AG10803 (cell line): ENCODE measurements around the gene PLXND1.

Experiments
- DNase-seq: peaks from one replicate; pipeline ENCODE4 v3.0.0; 2010; ENCODE audit warnings: low read depth
- H3K4me3 ChIP-seq: 2 replicates; pipeline ENCODE4 v1.5.1; 2011; ENCODE audit warnings: mild to moderate bottlenecking, low read length, control low read depth
- CTCF ChIP-seq: conservative IDR thresholded peaks from 2 replicates; pipeline ENCODE4 v1.5.1; 2011; ENCODE audit warnings: mild to moderate bottlenecking, low read length, control low read depth, inconsistent platforms

Gene PLXND1

GRCh38 chr3:129556890-129557547 is 49.5 kb downstream of the PLXND1 start:
- H3K4me3 ChIP-seq = no peak overlapping the region
- no peak for TF ChIP-seq CTCF
- no peak for DNase-seq

- DNase-seq = no peak
- no peak overlapping the region for H3K4me3 ChIP-seq
- no peak for TF ChIP-seq CTCF
These were observed 50.1 kb downstream of the PLXND1 start for GRCh38 chr3:129556358-129556695.

DNA sequence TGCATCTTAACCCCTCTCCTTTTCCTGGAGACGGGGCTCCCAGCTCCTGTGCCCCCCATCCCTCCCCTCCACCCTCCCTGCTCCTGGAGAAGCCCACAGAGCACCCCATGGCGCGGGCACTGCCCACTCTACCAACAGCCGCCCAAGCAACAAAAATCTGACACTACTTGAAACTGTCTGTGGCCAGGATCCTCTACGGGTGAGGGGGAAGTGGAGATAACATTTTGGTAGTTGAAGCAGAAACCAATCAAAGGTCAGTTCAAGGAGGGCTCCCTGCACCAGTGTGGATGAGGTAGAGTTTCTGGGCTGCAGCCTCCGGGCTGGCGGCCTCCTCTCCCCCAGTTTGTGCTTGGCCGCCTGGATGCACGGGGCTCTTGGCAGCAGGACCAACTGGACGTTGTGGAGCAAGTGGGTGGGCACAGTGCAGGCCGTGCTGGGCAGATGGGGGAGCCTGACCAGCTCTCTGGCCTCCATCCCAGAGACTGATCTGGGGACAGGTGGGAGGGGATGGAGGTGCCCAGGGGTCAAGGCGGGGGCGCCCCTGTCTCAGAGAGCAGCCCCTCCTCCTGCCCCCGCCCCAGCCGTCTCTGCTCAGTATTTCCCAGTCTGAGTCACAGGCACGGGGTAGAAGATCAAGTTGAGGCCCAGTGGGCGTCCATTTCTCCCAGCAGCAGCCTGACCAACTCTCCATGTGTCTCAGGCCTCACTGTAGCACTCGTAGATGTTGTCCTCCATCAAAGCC is 50.7 kb downstream of the PLXND1 start:
- TF ChIP-seq CTCF = no peak
- no peak overlapping the region for H3K4me3 ChIP-seq
- DNase-seq = no peak

DNA sequence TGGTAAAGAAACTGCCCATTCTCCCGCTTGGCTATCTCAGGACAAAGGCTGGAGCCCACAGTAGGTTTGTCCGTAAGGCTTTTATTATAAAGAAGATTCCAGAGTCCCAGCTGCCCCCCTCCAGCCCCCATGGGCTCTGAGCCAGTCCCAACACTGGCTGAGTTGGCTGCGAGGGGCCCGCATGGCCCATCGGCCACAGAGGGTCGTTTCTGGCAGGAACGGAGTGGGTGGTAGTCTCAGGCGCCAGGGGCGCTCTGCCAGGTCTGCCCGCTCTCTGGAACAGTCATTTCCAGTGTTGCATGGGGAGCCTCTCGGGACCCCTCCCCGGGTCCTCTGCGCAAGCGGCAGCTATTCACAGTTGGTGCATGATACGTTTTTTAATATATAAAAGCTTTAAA is 51.3 kb downstream of the PLXND1 start:
- DNase-seq = no peak
- TF ChIP-seq CTCF = no peak
- H3K4me3 ChIP-seq = no peak overlapping the region

DNA sequence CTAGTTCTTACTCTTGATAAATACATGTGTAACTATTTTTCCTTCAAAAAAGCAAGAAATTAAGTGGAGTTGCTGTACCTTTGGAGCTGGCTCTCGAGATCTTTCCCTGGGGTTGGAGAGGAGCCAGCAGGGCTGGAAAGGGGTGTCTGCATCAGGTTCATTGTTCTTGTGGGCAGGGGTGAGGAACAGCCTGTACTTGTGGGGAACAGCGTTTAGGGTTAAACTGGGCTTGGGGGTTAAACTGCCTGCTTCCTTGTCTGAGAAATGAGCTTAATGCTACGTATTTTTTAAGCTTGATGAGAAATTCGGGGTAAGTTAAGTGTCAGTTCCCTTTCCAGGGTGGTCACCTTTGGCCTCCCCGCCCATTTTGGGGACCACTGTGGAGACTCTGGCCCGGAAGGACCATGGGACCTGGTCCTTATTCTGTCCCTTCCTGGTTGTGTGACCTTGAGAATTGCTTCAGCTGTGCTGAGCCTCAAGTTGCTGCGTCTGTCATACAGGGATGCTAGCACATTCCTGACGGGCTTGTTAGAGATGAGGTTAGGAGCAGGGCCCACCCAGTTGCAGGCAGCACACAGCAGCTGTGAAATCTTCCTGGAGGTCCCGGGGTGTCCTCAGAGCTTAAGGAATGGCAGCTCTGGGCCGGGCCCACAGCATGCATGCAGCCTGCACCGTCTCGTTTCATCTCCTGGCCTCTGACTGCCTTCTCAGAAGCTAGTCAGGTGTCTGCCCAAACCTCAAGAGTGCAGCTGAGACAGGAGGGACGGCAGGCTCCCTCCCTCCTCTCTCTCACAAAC is 51.9 kb downstream of the PLXND1 start:
- no peak for DNase-seq
- no peak for TF ChIP-seq CTCF
- H3K4me3 ChIP-seq = no peak overlapping the region

- H3K4me3 ChIP-seq = no peak overlapping the region
- no peak for DNase-seq
- no peak for TF ChIP-seq CTCF
These were observed 52.8 kb downstream of the PLXND1 start for GRCh38 chr3:129553719-129554118.
